Measurements from ENCODE around the gene EFNA4. TPM values are rescaled to one million over a fixed set of nuclear protein-coding genes. Genes with fewer than 3 reads are reported as not detected.

Gene EFNA4
- polyA plus RNA-seq, 1 donor (not counting 4 experiments of a cell fraction or from before 2014, with no cell fraction given) = 7.6 TPM

- H2AFZ ChIP-seq (ENCODE audit: control insufficient read depth, low read length) = no peak overlapping the region
- H3K36me3 ChIP-seq (ENCODE audit: control insufficient read depth in 2 of 2, extremely low read depth in 1 of 2, insufficient read depth in 2 of 2, low read length in 2 of 2) = no peaks in the 10 kb centered on the region
- dilution Hi-C loops (cut with MboI; ENCODE audit: extremely low pct_ligation_motif_present, low sequenced_read_pairs) = no loop called here
- no peak overlapping the region for H3K4me3 ChIP-seq (ENCODE audit: control insufficient read depth in 2 of 3, extremely low read depth in 1 of 3, insufficient read depth in 2 of 3, low read depth in 1 of 3, low read length in 3 of 3)
- no peaks in the 10 kb centered on the region for H3K27me3 ChIP-seq (ENCODE audit: control insufficient read depth, extremely low read depth, insufficient read depth, low read length)
- H3K9ac ChIP-seq (ENCODE audit: control insufficient read depth, extremely low read depth, insufficient read depth, low read length) = peak overlapping the region; percentile 4
- TF ChIP-seq CTCF (optimal IDR thresholded peaks at IDR 0.05 in 1 of 3, IDR thresholded peaks at IDR 0.05 in 1 of 3, conservative IDR thresholded peaks at IDR 0.05 in 1 of 3; ENCODE audit: extremely low read depth in 1 of 3, insufficient read depth in 2 of 3, low read length in 3 of 3) (no peak), EZH2 (IDR thresholded peaks at IDR 0.05; ENCODE audit: low read length) (no peak)
- H4K20me1 ChIP-seq (ENCODE audit: control insufficient read depth, extremely low read depth, insufficient read depth, low read length) = no peaks in the 10 kb centered on the region
- peaks cover 3% of the 10 kb centered on the region for H3K9me1 ChIP-seq (ENCODE audit: control insufficient read depth, extremely low read depth, insufficient read depth, low read length)
- no peaks in the 10 kb centered on the region for H3K9me3 ChIP-seq (ENCODE audit: control insufficient read depth, low read depth, low read length)
- no peak overlapping the region for H3K4me2 ChIP-seq (ENCODE audit: control insufficient read depth, extremely low read depth, insufficient read depth, low read depth, low read length)
- H3K27ac ChIP-seq (ENCODE audit: control insufficient read depth, insufficient read depth, low read length) = peak overlapping the region; percentile 28
- no peaks in the 10 kb centered on the region for H3K79me2 ChIP-seq (ENCODE audit: control insufficient read depth, insufficient read depth, low read length)
- DNase-seq (ENCODE audit: low read depth, low spot score) (no peak), FAIRE-seq (no peak)
- peaks cover 27% of the 10 kb centered on the region for H3K4me1 ChIP-seq (ENCODE audit: control insufficient read depth, extremely low read depth, insufficient read depth, low read length)
These were observed 24.3 kb upstream of the EFNA4 start for GRCh38 chr1:155039308-155039669.

GRCh38 chr1:155040358-155041093 is 23.0 kb upstream of the EFNA4 start:
- Histone ChIP-seq H3K4me3 (ENCODE audit: control insufficient read depth in 2 of 3, extremely low read depth in 1 of 3, insufficient read depth in 2 of 3, low read depth in 1 of 3, low read length in 3 of 3) (no peak overlapping the region), H3K27ac (ENCODE audit: control insufficient read depth, insufficient read depth, low read length) (no peak overlapping the region), H3K9ac (ENCODE audit: control insufficient read depth, extremely low read depth, insufficient read depth, low read length) (no peak overlapping the region), H3K4me1 (ENCODE audit: control insufficient read depth, extremely low read depth, insufficient read depth, low read length) (peaks cover 30% of the 10 kb centered on the region), H3K9me1 (ENCODE audit: control insufficient read depth, extremely low read depth, insufficient read depth, low read length) (peaks cover 3% of the 10 kb centered on the region), H2AFZ (ENCODE audit: control insufficient read depth, low read length) (no peak overlapping the region), H3K36me3 (ENCODE audit: control insufficient read depth in 2 of 2, extremely low read depth in 1 of 2, insufficient read depth in 2 of 2, low read length in 2 of 2) (no peaks in the 10 kb centered on the region), H3K9me3 (ENCODE audit: control insufficient read depth, low read depth, low read length) (no peaks in the 10 kb centered on the region), H4K20me1 (ENCODE audit: control insufficient read depth, extremely low read depth, insufficient read depth, low read length) (no peaks in the 10 kb centered on the region), H3K79me2 (ENCODE audit: control insufficient read depth, insufficient read depth, low read length) (no peaks in the 10 kb centered on the region), H3K4me2 (ENCODE audit: control insufficient read depth, extremely low read depth, insufficient read depth, low read depth, low read length) (no peak overlapping the region), H3K27me3 (ENCODE audit: control insufficient read depth, extremely low read depth, insufficient read depth, low read length) (no peaks in the 10 kb centered on the region)
- no peak for TF ChIP-seq CTCF (optimal IDR thresholded peaks at IDR 0.05 in 1 of 3, IDR thresholded peaks at IDR 0.05 in 1 of 3, conservative IDR thresholded peaks at IDR 0.05 in 1 of 3; ENCODE audit: extremely low read depth in 1 of 3, insufficient read depth in 2 of 3, low read length in 3 of 3)
- no peak for TF ChIP-seq EZH2 (IDR thresholded peaks at IDR 0.05; ENCODE audit: low read length)
- DNase-seq (ENCODE audit: low read depth, low spot score) (no peak), FAIRE-seq (no peak)
- dilution Hi-C loops (cut with MboI; ENCODE audit: extremely low pct_ligation_motif_present, low sequenced_read_pairs) = no loop called here

All from keratinocyte (primary cell).